GM12892 (cell line): ENCODE results near the gene PLEKHG7.

ENCODE experiments used
- POLR2A ChIP-seq: IDR thresholded peaks from 2 replicates; pipeline ENCODE4 v1.6.1; 2011; ENCODE audit warnings: low read depth, low read length, control low read depth
- POLR2AphosphoS5 ChIP-seq: IDR thresholded peaks from 2 replicates; pipeline ENCODE4 v1.6.1; 2011; ENCODE audit warnings: low read depth, low read length, control low read depth
- TAF1 ChIP-seq: IDR thresholded peaks from 2 replicates; pipeline ENCODE4 v1.6.1; 2011; ENCODE audit warnings: low read depth, mild to moderate bottlenecking, control low read depth, low read length, borderline replicate concordance

DNA sequence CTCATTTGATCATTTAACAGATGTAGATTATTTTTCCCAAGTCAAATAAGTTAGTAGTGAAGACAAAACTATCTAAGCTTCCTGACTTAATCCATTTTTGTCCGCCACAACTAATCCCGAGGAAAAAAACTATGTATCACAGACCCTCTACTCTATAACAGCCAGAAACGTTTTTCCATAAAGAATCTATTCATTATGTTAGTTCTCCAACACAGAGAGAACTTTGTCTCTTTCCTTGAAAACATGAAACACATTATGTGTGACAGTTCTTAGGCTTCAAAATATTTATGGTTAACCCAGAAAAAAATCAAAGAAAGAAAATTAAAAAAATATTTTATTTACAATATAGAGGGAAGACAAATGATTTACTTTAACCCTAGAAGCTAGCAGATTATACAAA, 100.1 kb downstream of the PLEKHG7 start:
- no peak for TF ChIP-seq POLR2A
- TF ChIP-seq POLR2AphosphoS5 = no peak
- no peak for TF ChIP-seq TAF1
